HG02943 (cell line): Measurements from ENCODE around the gene LY6G6F.
"Not testable (repeated sequence)": the region's sequence is repeated elsewhere in the genome, so short reads cannot be mapped to it uniquely, and the experiment has no call there.

Experiments
- ATAC-seq: cut with Tn5 transposase; IDR thresholded peaks from one replicate; pipeline ENCODE4 v1.9.1; 2021; ENCODE audit warnings: mild to moderate bottlenecking, low read depth, moderate library complexity; ENCODE audit not compliant: unreplicated experiment

The LY6G6F gene

DNA sequence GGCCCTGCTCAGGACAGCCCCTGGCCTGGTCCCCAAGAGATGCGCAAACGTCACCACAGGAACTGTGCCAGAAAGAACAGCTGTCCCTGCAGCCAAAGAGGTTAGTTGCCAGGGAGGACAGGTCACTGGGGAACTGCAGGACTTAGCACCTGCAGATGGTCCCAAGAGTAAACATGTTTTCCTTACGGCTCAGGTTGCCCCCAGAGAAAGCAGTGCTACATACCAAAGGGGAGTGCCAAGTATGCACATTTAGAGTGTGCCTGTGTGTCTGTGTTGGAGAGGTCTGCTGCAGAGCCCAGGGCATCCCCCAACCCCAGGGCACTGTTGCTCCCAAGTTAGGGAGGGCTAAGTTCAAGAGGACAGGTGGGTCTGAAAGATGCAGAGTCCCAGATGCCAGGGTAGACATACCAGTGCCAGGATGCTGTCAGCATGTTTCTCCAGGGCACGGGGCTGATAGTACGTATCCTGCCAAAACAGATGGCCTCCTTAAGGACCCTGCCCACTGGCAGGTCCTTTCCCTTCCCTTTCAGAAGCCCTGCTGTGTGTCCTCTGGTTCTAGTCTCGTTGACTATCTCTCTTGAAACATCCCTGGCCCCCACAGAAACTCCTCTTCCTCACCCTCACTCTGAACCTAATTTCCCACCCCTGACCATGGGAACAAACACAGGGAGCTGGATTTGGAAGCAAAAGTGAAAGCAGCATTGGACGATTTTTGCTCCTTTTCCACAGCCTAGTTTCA lies 4.8 kb upstream of the LY6G6F start:
- ATAC-seq: no peak

DNA sequence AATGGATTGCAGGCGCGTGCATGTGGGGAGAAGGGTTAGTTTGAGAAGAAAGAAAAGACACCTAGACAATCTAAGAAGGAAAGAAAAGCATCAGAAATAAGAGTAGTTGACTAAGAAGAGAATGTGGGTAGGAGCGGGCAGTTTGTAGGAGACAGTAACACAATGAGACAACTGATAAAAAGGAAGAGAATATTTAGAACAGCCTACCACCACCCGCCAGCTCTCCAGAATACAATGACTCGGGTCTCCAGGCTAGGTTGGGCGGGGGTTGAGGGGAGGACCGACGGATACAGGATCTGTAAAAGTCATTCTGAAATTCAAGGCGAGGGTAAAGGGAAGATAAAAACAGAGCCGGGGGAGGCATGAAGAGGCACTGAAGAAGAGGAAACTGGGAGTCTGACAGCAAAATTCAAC lies 4.3 kb upstream of the LY6G6F start:
- no peak for ATAC-seq

DNA sequence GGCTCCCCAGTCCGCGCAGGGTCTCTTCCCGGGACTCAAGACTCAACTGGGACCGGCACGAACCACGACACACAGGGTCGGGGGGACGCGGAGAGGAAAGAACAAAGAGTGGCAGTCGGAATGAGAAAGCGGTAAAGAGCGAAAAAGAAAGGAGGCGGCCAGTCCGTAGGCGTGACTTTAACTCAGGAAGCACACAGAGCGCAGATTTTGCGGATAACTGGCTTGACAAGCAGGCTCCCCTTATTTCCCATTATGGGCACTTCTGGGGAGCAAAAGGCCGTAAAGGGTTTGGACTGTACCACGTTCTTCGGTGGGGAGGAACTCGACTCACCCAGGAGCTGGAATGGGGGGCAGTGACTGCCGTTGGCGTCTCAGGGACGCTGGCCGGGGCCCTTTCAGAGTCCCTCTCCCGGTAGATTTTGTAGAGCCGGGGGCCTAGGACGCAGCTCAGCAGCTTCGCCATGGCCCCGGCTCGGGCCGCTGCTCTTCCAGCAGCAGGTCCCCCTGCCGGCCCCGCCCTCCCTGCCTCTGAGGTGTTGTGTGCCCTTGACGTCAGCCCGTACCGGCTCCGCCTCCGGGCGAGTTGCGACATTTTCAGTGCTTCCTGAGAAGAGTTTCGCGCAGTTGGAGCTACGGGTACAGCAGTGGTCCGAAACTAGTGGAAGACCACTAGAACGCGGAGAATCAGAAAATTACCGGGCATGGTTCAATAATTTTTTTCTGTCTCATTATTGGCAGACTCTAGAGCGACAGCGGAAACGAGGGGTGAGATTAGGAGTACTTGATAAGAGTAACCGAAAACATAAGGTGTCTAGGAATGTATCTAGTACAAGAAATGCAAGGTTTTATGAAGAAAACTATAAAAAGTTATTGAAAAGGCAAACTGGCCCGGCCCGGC lies 3.6 kb upstream of the LY6G6F start, which contains the start of gene ABHD16A:
Gene ABHD16A (minus strand): TSS at position 506 of the 898 bp plus-strand sequence. CDS start 43 bp downstream, at position 463.
- peak; percentile 75 for ATAC-seq

DNA sequence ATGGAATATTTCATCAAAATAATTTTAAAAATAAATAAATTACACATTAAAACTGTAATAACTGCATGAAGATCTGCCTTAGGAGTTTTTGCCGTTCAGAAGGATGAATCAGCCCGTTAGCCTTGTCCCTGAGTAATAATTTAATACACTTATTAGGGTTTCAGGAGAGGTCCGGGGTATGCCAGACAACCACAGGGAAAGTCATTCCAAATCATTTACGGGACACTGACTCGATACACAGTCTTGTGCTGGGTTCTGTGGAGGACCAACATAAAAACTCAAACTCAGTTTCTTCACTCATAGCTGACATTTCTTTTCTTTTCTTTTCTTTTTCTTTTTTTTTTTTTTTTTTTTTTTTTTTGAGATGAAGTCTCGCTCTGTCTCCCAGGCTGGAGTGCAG lies 735 bp upstream of the LY6G6F start:
- no peak for ATAC-seq

- ATAC-seq: no peak
Observed at GRCh38 chr6:31707701-31708100, 1.0 kb downstream of the LY6G6F start.

- no peak for ATAC-seq
Observed at GRCh38 chr6:31708224-31708623, 1.6 kb downstream of the LY6G6F start.

DNA sequence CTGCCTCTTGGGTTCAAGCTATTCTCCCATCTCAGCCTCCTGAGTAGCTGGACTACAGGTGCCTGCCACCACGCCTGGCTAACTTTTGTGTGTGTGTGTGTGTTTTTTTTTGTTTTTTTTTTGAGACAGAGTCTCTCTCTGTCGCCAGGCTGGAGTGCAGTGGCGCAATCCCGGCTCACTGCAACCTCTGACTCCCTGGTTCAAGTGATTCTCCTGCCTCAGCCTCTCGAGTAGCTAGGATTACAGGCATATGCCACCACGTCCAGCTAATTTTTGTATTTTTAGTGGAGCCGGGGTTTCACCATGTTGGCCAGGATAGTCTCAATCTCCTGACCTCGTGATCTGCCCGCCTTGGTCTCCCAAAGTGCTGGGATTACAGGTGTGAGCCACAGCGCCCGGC lies 2.5 kb downstream of the LY6G6F start:
- ATAC-seq: not testable (repeated sequence)

DNA sequence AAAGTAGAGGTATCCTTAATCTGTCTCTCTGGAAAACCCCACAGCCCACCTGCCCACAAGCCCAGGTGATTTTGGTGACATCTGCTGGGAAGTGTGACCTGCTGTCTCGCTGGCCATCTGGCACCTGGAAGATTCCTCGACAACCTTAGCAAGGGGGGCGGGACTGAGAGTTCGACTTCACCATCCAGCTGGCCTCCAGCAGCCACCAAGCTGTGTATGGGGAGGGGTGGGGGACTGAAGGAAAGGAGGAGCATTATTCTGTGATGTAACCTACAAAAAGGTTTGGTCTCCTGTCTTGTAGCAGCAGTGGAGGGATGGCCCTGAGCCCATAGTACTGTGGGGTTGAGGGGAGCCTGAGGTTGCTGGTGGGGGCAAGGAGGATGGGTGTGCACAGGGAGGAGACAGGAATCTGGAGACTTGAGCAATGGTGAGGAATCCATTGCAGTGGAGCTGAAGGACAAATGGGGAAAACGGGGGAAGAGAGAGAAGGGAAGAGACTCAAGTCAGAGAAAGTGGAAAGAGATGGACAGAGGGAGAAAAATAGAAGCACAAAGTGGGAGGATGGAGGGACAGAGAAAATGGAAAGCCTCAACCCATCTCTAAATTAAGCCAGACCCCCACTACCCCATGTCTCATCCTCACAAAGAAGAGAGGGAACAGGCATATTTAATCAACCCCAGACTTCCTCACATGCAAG lies 4.0 kb downstream of the LY6G6F start:
- ATAC-seq: no peak

GRCh38 chr6:31711233-31711632 lies 4.6 kb downstream of the LY6G6F start:
- ATAC-seq: no peak

DNA sequence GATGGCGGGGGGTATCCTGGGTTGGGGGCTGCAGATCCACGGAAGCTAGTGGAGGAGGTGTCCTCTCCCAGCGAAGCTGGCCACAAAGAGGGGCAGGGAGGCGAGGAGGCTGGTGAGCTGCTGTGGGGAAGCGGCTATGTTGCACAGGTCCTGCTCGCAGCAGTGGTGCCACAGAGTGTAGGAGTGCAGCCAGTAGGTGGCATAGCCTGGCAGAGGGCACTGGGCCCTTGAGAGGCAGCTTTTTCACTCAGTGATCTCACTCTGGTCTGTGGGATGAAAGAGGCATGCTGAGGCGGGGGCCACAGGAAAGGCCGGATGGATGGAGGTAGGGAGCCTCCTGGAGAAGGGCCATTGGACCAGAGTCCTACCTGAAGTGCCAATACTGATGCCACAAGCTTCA lies 5.6 kb downstream of the LY6G6F start:
- no peak for ATAC-seq

DNA sequence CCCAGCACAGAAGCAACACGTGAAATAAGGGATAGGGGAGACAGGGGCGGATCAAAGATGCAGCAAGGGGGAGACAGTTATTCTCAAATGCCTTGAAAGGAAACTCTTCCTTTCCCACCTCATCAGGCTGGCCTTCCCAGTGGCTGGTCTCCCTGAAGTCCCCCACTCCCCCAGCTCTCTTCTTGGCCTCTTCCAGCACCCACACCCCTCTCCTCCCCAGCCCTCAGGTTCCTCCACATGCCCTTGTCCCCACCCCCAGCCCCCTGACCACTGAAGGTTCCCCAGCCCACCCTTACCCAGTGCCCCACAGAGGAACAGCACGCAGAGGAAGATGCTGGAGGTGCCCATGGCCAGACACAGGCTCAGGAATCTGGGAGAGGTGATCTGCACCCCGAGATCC lies 6.8 kb downstream of the LY6G6F start:
- ATAC-seq: no peak

DNA sequence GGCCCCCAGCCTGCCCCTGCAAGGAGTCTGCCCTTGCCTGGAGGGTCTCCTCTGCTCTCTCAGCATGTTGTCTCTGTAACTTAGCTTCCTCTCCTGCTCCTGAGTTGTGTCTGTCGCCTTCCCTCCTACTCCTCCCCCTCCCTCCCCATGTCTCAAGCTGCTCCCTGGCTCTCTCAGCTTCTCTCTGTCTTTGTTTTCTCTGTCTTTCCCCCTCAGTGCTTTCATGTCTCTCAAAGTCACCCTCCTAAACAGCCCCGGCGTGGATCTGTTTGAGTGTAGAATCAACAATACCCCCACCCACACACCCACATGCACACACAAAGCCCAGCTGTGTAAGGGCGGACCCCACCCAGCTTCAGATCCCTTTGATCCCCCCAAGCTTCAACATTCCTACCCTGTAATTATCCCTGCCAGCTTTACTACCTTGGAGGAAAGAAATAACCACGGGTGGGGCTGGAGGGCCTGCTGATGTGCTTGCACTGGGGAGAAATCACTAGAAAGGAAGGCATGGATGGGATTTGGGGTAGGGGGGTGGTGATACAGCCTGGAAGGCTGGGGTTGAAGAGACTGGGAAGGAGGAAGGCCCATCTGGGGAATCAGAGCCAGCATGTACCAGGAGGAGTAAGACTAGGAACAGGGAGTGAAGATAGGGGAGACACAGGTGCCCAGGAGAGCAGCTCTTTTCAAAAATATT lies 7.5 kb downstream of the LY6G6F start:
- ATAC-seq: no peak

- ATAC-seq: no peak
Observed at GRCh38 chr6:31715022-31715958, 8.6 kb downstream of the LY6G6F start, which contains the start of gene LY6G6D. TSS of gene LY6G6D (plus strand) at chr6:31715348. CDS start at chr6:31715356, 8 bp downstream.

GRCh38 chr6:31717499-31718222 lies 11.0 kb downstream of the LY6G6F start:
- no peak for ATAC-seq

GRCh38 chr6:31718265-31718664 lies 11.6 kb downstream of the LY6G6F start:
- no peak for ATAC-seq

DNA sequence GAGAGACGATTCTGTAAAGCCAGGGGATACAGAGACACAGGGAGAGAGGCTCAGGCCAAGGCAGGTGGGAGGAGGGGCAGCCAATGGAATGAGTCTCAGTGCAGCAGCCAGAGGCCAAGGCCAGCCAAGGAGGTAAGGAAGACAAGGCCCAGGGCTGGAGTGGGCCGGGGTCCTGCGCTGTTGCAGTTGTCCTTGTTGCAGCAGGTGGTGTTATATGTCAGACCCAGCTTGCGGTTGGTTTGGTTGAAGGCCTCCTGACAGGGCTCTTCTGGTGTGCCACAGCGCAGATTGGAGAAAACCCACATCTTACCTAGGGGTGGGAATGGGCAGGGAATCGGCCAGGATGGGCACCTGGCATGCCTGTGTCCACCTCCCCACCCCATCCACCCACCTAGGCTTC lies 12.3 kb downstream of the LY6G6F start:
- ATAC-seq: no peak

GRCh38 chr6:31720196-31720770 lies 13.6 kb downstream of the LY6G6F start:
- ATAC-seq: no peak

GRCh38 chr6:31721351-31722020 lies 14.8 kb downstream of the LY6G6F start, which contains the start of gene LY6G6C:
TSS of gene LY6G6C (minus strand) at chr6:31721746. CDS start at chr6:31721679, 67 bp downstream.
- ATAC-seq: no peak
